MM.1S (cell line): ENCODE measurements around the gene FHIP2A.
A peak's percentile ranks its signal among the peaks of the same experiment; 100 is the strongest.

ENCODE experiments used
- DNase-seq: peaks from one replicate; pipeline ENCODE4 v3.0.0-alpha.2; 2015
- H2AFZ ChIP-seq: fragments of 300-600 bp; sonication (generic); 2 replicates; pipeline ENCODE4 v1.6.0; 2016; ENCODE audit warnings: antibody characterized with exemption, low read length
- H3F3A ChIP-seq: fragments of 300-600 bp; sonication (generic); 2 replicates; pipeline ENCODE4 v1.6.1; 2016; ENCODE audit warnings: mild to moderate bottlenecking, antibody characterized with exemption, low read length, moderate library complexity, mixed read lengths; ENCODE audit not compliant: insufficient read depth
- H3K27ac ChIP-seq: fragments of 300-600 bp; sonication (generic); 2 replicates; pipeline ENCODE4 v1.5.1; 2016; ENCODE audit warnings: mild to moderate bottlenecking, low read length
- H3K27me3 ChIP-seq: fragments of 300-600 bp; sonication (generic); replicated peaks from 2 replicates; pipeline ENCODE4 v1.6.0; 2016; ENCODE audit warnings: low read length; ENCODE audit not compliant: insufficient read depth
- H3K36me3 ChIP-seq: fragments of 300-600 bp; sonication (generic); replicated peaks from 2 replicates; pipeline ENCODE4 v1.6.1; 2016; ENCODE audit warnings: mild to moderate bottlenecking, low read length, mixed read lengths; ENCODE audit not compliant: insufficient read depth
- H3K4me1 ChIP-seq: fragments of 300-600 bp; sonication (generic); 2 replicates; pipeline ENCODE4 v1.6.1; 2016; ENCODE audit warnings: low read length, mixed read lengths
- H3K4me2 ChIP-seq: fragments of 300-600 bp; sonication (generic); 2 replicates; pipeline ENCODE4 v1.6.0; 2016; ENCODE audit warnings: low read depth, low read length
- H3K4me3 ChIP-seq: fragments of 300-600 bp; sonication (generic); 2 replicates; pipeline ENCODE4 v1.5.1; 2016; ENCODE audit warnings: low read length, mixed read lengths
- H3K79me2 ChIP-seq: fragments of 300-600 bp; sonication (generic); 2 replicates; pipeline ENCODE4 v1.6.1; 2016; ENCODE audit warnings: mixed run types, low read length, mixed read lengths
- H3K9ac ChIP-seq: fragments of 300-600 bp; sonication (generic); 2 replicates; pipeline ENCODE4 v1.6.1; 2016; ENCODE audit warnings: low read length, mixed read lengths
- H3K9me2 ChIP-seq: fragments of 300-600 bp; sonication (generic); replicated peaks from 2 replicates; pipeline ENCODE4 v1.6.1; 2016; ENCODE audit warnings: mild to moderate bottlenecking, low read length, mixed read lengths; ENCODE audit not compliant: insufficient read depth
- H3K9me3 ChIP-seq: fragments of 300-600 bp; sonication (generic); replicated peaks from 2 replicates; pipeline ENCODE4 v1.6.1; 2016; ENCODE audit warnings: mild to moderate bottlenecking, low read length, mixed read lengths; ENCODE audit not compliant: insufficient read depth
- H4K20me1 ChIP-seq: fragments of 300-600 bp; sonication (generic); 2 replicates; pipeline ENCODE4 v1.6.1; 2016; ENCODE audit warnings: mild to moderate bottlenecking, low read length, moderate library complexity, mixed read lengths; ENCODE audit not compliant: insufficient read depth
- EZH2 ChIP-seq: fragments of 300-600 bp; sonication (generic); optimal IDR thresholded peaks from 2 replicates; pipeline ENCODE3; 2017; ENCODE audit warnings: low read depth, mild to moderate bottlenecking, antibody characterized with exemption, low read length, mixed read lengths
- EZH2phosphoT487 ChIP-seq: fragments of 300-600 bp; sonication (generic); IDR thresholded peaks from 2 replicates; pipeline ENCODE4 v1.6.1; 2018; ENCODE audit warnings: antibody characterized with exemption, low read length
- TF ChIP-seq, protein P1 (sequence below): fragments of 300-600 bp; sonication (generic); IDR thresholded peaks from 2 replicates; pipeline ENCODE4 v1.5.1; 2016; ENCODE audit warnings: antibody characterized with exemption, low read length, mixed read lengths

Gene FHIP2A

DNA sequence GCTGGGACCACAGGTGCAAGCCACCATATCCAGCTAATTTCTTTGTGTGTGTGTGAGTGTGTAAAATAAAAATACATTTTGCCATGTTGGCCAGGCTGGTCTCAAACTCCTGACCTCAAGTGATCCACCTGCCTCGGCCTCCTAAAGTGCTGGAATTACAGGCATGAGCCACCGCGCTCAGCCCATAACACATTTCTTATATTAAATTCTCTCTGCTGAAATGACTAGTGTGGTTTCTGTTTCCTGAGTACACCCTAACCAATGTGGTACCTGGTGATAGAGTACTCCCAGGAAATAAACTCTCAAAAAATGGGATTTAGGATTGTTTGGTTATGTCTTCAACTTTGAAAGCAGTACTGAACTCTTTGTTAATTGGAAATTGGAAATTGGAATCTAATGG, 19.4 kb upstream of the FHIP2A start:
- Histone ChIP-seq H3K9ac (no peak overlapping the region), H3K9me3 (no peaks in the 10 kb centered on the region), H3K9me2 (no peaks in the 10 kb centered on the region), H3K36me3 (no peaks in the 10 kb centered on the region), H2AFZ (no peak overlapping the region), H3K4me3 (no peak overlapping the region), H3F3A (peaks cover 12% of the 10 kb centered on the region; the same call in 1 of the 2 replicates), H3K27me3 (no peaks in the 10 kb centered on the region), H3K27ac (peak overlapping the region; percentile 66; the same call in 1 of the 2 replicates), H3K4me2 (no peak overlapping the region), H3K4me1 (peaks cover 26% of the 10 kb centered on the region), H4K20me1 (no peaks in the 10 kb centered on the region), H3K79me2 (no peaks in the 10 kb centered on the region)
- TF ChIP-seq EZH2 (no peak), EZH2phosphoT487 (no peak)
- TF ChIP-seq, protein P1, sequence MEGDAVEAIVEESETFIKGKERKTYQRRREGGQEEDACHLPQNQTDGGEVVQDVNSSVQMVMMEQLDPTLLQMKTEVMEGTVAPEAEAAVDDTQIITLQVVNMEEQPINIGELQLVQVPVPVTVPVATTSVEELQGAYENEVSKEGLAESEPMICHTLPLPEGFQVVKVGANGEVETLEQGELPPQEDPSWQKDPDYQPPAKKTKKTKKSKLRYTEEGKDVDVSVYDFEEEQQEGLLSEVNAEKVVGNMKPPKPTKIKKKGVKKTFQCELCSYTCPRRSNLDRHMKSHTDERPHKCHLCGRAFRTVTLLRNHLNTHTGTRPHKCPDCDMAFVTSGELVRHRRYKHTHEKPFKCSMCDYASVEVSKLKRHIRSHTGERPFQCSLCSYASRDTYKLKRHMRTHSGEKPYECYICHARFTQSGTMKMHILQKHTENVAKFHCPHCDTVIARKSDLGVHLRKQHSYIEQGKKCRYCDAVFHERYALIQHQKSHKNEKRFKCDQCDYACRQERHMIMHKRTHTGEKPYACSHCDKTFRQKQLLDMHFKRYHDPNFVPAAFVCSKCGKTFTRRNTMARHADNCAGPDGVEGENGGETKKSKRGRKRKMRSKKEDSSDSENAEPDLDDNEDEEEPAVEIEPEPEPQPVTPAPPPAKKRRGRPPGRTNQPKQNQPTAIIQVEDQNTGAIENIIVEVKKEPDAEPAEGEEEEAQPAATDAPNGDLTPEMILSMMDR = no peak
- no peak for DNase-seq

DNA sequence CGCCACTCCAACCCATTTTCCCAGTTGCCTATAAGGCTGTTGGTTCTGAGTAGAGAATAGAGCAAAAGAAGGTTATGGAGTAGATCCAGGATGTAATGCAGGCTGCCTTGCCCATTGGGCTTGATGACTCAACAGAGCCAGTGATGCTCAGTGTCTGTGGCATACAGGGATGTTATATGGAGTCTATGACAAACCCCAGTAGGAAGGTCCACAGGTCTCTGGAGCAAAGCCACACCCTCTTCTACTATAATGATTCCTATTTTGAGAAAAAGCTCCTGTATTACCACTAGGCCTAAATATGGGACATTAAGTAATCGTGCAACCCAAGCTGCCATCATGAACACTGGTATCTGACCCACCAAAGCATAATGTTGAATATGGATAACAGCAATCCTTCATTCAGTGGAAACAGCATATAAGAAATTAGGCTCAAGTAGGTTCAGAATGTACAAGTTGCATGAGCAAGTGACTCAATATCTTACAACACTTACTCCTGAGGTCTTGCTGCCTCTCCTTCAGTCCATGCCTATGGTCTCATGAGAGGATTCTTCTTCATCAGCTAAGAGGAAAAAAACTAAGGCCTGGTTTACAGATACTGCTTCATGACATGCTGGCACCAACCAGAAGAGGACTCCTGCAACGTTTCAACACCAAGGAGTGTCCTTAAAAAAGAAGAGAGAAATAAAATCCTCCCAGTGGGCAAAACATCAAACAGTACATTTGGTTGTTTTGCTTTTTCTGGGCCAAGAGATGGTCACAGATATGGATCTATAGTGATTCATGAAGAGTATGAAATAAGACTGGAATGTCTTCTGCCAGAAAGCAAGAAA, 14.8 kb upstream of the FHIP2A start:
- Histone ChIP-seq H3K9ac (no peak overlapping the region), H4K20me1 (no peaks in the 10 kb centered on the region), H3K4me3 (no peak overlapping the region), H3K27me3 (no peaks in the 10 kb centered on the region), H3K9me3 (no peaks in the 10 kb centered on the region), H3K4me1 (peaks cover 24% of the 10 kb centered on the region), H3K9me2 (no peaks in the 10 kb centered on the region), H3F3A (peaks cover 16% of the 10 kb centered on the region), H3K4me2 (no peak overlapping the region), H2AFZ (no peak overlapping the region), H3K79me2 (no peaks in the 10 kb centered on the region), H3K27ac (no peak overlapping the region), H3K36me3 (no peaks in the 10 kb centered on the region)
- DNase-seq = no peak
- TF ChIP-seq EZH2phosphoT487 = no peak
- no peak for TF ChIP-seq EZH2
- TF ChIP-seq, protein P1 = no peak

DNA sequence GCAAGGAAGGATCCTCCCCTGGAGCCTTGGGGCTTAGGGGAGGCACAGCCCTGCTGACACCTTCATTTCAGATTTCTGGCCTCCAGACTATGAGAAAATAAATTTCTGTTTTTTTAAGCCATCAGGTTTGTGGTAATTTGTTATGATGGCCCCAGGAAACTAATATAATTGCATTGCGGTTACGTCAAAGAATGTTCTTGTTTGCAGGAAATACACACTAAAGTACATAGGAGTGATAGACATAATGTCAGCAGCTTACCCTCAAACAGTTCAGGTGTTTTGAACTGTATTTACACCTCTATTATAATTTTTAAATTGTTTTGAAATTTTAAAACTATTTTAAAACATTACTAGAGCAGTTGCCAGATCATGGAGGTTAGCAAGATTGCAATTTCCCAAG, 12.6 kb upstream of the FHIP2A start:
- DNase-seq = no peak
- Histone ChIP-seq H3K4me2 (no peak overlapping the region), H3K27me3 (no peaks in the 10 kb centered on the region), H3K79me2 (no peaks in the 10 kb centered on the region), H3F3A (peaks cover 14% of the 10 kb centered on the region), H3K36me3 (no peaks in the 10 kb centered on the region), H2AFZ (no peak overlapping the region), H3K27ac (no peak overlapping the region), H3K9me2 (no peaks in the 10 kb centered on the region), H3K4me1 (peaks cover 16% of the 10 kb centered on the region), H3K4me3 (no peak overlapping the region), H3K9me3 (no peaks in the 10 kb centered on the region), H4K20me1 (no peaks in the 10 kb centered on the region), H3K9ac (no peak overlapping the region)
- TF ChIP-seq EZH2phosphoT487 (no peak), EZH2 (no peak)
- TF ChIP-seq, protein P1 = no peak
